22Rv1 (cell line): ENCODE results near the gene ADRA1B.

Source experiments
- ZFX ChIP-seq: fragments of 450-650 bp; IDR thresholded peaks from 2 replicates; pipeline ENCODE4 v1.6.1; 2017; ENCODE audit warnings: antibody characterized with exemption, borderline replicate concordance
- TF ChIP-seq, protein P1 (sequence below): fragments of 450-650 bp; IDR thresholded peaks from 2 replicates; pipeline ENCODE4 v1.5.1; 2017; ENCODE audit warnings: mild to moderate bottlenecking

DNA sequence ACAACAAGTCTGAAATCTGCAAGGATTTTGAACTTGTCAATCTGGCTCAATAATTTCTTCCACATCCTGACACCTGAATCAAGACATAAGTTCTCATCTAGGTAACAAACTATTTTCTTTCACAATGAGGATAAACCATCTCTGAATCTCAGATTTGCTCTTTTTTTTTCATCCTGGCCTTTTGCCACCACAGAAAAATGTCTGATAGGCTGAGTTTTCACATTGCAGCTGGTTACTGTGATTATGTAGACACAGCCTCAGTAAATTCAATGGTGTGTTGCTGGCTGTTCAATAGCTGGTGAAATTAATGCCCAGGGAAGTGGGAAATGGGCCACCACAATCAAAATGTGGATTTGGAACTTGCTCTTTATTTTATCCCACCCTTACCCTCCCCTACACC is 2.8 kb upstream of the ADRA1B start:
- TF ChIP-seq, protein P1, sequence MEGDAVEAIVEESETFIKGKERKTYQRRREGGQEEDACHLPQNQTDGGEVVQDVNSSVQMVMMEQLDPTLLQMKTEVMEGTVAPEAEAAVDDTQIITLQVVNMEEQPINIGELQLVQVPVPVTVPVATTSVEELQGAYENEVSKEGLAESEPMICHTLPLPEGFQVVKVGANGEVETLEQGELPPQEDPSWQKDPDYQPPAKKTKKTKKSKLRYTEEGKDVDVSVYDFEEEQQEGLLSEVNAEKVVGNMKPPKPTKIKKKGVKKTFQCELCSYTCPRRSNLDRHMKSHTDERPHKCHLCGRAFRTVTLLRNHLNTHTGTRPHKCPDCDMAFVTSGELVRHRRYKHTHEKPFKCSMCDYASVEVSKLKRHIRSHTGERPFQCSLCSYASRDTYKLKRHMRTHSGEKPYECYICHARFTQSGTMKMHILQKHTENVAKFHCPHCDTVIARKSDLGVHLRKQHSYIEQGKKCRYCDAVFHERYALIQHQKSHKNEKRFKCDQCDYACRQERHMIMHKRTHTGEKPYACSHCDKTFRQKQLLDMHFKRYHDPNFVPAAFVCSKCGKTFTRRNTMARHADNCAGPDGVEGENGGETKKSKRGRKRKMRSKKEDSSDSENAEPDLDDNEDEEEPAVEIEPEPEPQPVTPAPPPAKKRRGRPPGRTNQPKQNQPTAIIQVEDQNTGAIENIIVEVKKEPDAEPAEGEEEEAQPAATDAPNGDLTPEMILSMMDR = no peak
- no peak for TF ChIP-seq ZFX
